Activated CD8-positive, alpha-beta T cell treated with anti-CD3 and anti-CD28 coated beads, Interleukin-2, amount 10 ng/mL, durations not matched to agents 7 days and 5 days (primary cell): ENCODE measurements around the gene LLGL2. TPM values are rescaled to one million over a fixed set of nuclear protein-coding genes. Genes with fewer than 3 reads are reported as not detected.
A peak's percentile ranks its signal among the peaks of the same experiment; 100 is the strongest.

Experiments
- ATAC-seq: fragments of 150-1000 bp; cut with Tn5 transposase; one replicate; pipeline ENCODE4 v1.10.0; 2021; ENCODE audit warnings: moderate library complexity
- CTCF ChIA-PET: fragments of 350-600 bp; sonication (Branson Sonifier 250); formaldehyde crosslinking; loops from one replicate; lab custom pipeline; 2021; ENCODE audit warnings: antibody characterized with exemption; lab: Charles Lee
- POLR2A ChIA-PET: fragments of 350-600 bp; sonication (Branson Sonifier 250); formaldehyde crosslinking; loops from one replicate; lab custom pipeline; 2021; ENCODE audit warnings: antibody characterized with exemption; lab: Charles Lee
- DNase-seq: peaks from one replicate; pipeline ENCODE4 v3.0.0-alpha.2; 2020
- H3K27ac Mint-ChIP-seq: one replicate; pipeline ENCODE4 v1.8.0; 2021; ENCODE audit warnings: mild to moderate bottlenecking, mixed read lengths
- H3K27me3 Mint-ChIP-seq: one replicate; pipeline ENCODE4 v1.8.0; 2021; ENCODE audit warnings: low read depth, mixed read lengths
- H3K36me3 Mint-ChIP-seq: one replicate; pipeline ENCODE4 v1.8.0; 2021; ENCODE audit warnings: low read depth, mixed read lengths
- H3K4me1 Mint-ChIP-seq: one replicate; pipeline ENCODE4 v1.8.0; 2021; ENCODE audit warnings: low read depth, mixed read lengths
- H3K4me3 Mint-ChIP-seq: one replicate; pipeline ENCODE4 v1.8.0; 2021; ENCODE audit warnings: mild to moderate bottlenecking, mixed read lengths
- H3K9me3 Mint-ChIP-seq: one replicate; pipeline ENCODE4 v1.8.0; 2022; ENCODE audit warnings: mixed read lengths; ENCODE audit not compliant: insufficient read depth
- total RNA-seq, 2 experiments: library from RNA; stranded (reverse); gene quantifications; one replicate each; pipeline ENCODE4 v1.2.3, GENCODE V29; 2021

The LLGL2 gene
- total RNA-seq, 2 experiments from 2014 or later = 19.3 to 19.8 TPM

GRCh38 chr17:75568412-75569255 lies 43.1 kb downstream of the LLGL2 start:
- ChIA-PET POLR2A (no interaction called here), CTCF (no interaction called here)
- H3K27ac Mint-ChIP-seq = no peak overlapping the region
- H3K4me1 Mint-ChIP-seq = peaks cover 5% of the 10 kb centered on the region
- H3K9me3 Mint-ChIP-seq = no peaks in the 10 kb centered on the region
- no peaks in the 10 kb centered on the region for H3K36me3 Mint-ChIP-seq
- ATAC-seq (no peak), DNase-seq (no peak)
- H3K4me3 Mint-ChIP-seq = no peak overlapping the region
- no peaks in the 10 kb centered on the region for H3K27me3 Mint-ChIP-seq

- no peaks in the 10 kb centered on the region for H3K27me3 Mint-ChIP-seq
- H3K27ac Mint-ChIP-seq = no peak overlapping the region
- CTCF ChIA-PET = interaction anchor here (1.8 kb wide), 1 partner anchor 11 kb away, joined by 10 read pairs; no protein-coding TSS in a partner anchor
- DNase-seq (no peak), ATAC-seq (no peak)
- no peak overlapping the region for H3K4me3 Mint-ChIP-seq
- POLR2A ChIA-PET = interaction anchor here (1.1 to 1.7 kb wide), 3 partner anchors 11 to 35 kb away, joined by 3 to 5 read pairs (median 4); partner anchors contain the start of gene MYO15B
- H3K36me3 Mint-ChIP-seq = no peaks in the 10 kb centered on the region
- H3K4me1 Mint-ChIP-seq = peaks cover 5% of the 10 kb centered on the region
- no peaks in the 10 kb centered on the region for H3K9me3 Mint-ChIP-seq
Observed at GRCh38 chr17:75570034-75570676, 44.7 kb downstream of the LLGL2 start.

GRCh38 chr17:75570772-75571171 lies 45.3 kb downstream of the LLGL2 start:
- Mint-ChIP-seq H3K4me3 (no peak overlapping the region), H3K27ac (peak overlapping the region; percentile 90), H3K4me1 (peaks cover 5% of the 10 kb centered on the region), H3K27me3 (no peaks in the 10 kb centered on the region), H3K36me3 (no peaks in the 10 kb centered on the region), H3K9me3 (no peaks in the 10 kb centered on the region)
- no peak for DNase-seq
- ChIA-PET CTCF (interaction anchor here (0.9 to 1.8 kb wide), 4 partner anchors 11 to 54 kb away, joined by 4 to 10 read pairs (median 6); partner anchors contain the start of genes MYO15B and TSEN54), POLR2A (interaction anchor here (1.1 to 1.7 kb wide), 5 partner anchors 10 to 36 kb away, joined by 3 to 5 read pairs (median 4); partner anchors contain the start of gene MYO15B)
- no peak for ATAC-seq

- peak; percentile 70 for ATAC-seq
- Mint-ChIP-seq H3K4me1 (peaks cover 5% of the 10 kb centered on the region), H3K9me3 (no peaks in the 10 kb centered on the region), H3K27me3 (no peaks in the 10 kb centered on the region), H3K36me3 (no peaks in the 10 kb centered on the region), H3K4me3 (no peak overlapping the region), H3K27ac (peak overlapping the region; percentile 90)
- CTCF ChIA-PET = interaction anchor here (0.9 to 1.8 kb wide), 4 partner anchors 10 to 55 kb away, joined by 4 to 10 read pairs (median 6); partner anchors contain the start of genes MYO15B and TSEN54
- POLR2A ChIA-PET = interaction anchor here (0.6 to 1.7 kb wide), 7 partner anchors 10 to 233 kb away, joined by 3 to 5 read pairs (median 3); partner anchors contain the start of genes MYO15B and TMEM94
- peak; percentile 55 for DNase-seq
Observed at GRCh38 chr17:75571197-75571884, 45.8 kb downstream of the LLGL2 start.

GRCh38 chr17:75571885-75572215 lies 46.4 kb downstream of the LLGL2 start:
- H3K36me3 Mint-ChIP-seq = no peaks in the 10 kb centered on the region
- POLR2A ChIA-PET = interaction anchor here (0.6 to 1.7 kb wide), 5 partner anchors 9 to 234 kb away, joined by 3 to 5 read pairs (median 3); partner anchors contain the start of gene TMEM94
- ATAC-seq (no peak), DNase-seq (no peak)
- H3K9me3 Mint-ChIP-seq = no peaks in the 10 kb centered on the region
- no peak overlapping the region for H3K4me3 Mint-ChIP-seq
- H3K27me3 Mint-ChIP-seq = no peaks in the 10 kb centered on the region
- H3K27ac Mint-ChIP-seq = no peak overlapping the region
- CTCF ChIA-PET = interaction anchor here (1.0 to 1.8 kb wide), 3 partner anchors 10 to 55 kb away, joined by 6 to 10 read pairs (median 7); partner anchors contain the start of gene TSEN54
- H3K4me1 Mint-ChIP-seq = peaks cover 5% of the 10 kb centered on the region

GRCh38 chr17:75572713-75573539 lies 47.4 kb downstream of the LLGL2 start:
- ATAC-seq (no peak), DNase-seq (no peak)
- H3K4me3 Mint-ChIP-seq = no peak overlapping the region
- H3K27ac Mint-ChIP-seq = no peak overlapping the region
- ChIA-PET CTCF (no interaction called here), POLR2A (no interaction called here)
- no peaks in the 10 kb centered on the region for H3K9me3 Mint-ChIP-seq
- no peaks in the 10 kb centered on the region for H3K36me3 Mint-ChIP-seq
- peaks cover 5% of the 10 kb centered on the region for H3K4me1 Mint-ChIP-seq
- H3K27me3 Mint-ChIP-seq = no peaks in the 10 kb centered on the region

GRCh38 chr17:75573540-75573957 lies 48.1 kb downstream of the LLGL2 start:
- Mint-ChIP-seq H3K27me3 (no peaks in the 10 kb centered on the region), H3K36me3 (no peaks in the 10 kb centered on the region), H3K9me3 (no peaks in the 10 kb centered on the region), H3K4me3 (no peak overlapping the region), H3K27ac (no peak overlapping the region), H3K4me1 (peaks cover 5% of the 10 kb centered on the region)
- ATAC-seq (no peak), DNase-seq (no peak)
- CTCF ChIA-PET = no interaction called here
- POLR2A ChIA-PET = no interaction called here

- Mint-ChIP-seq H3K4me3 (no peak overlapping the region), H3K36me3 (no peaks in the 10 kb centered on the region), H3K27ac (no peak overlapping the region), H3K9me3 (no peaks in the 10 kb centered on the region), H3K27me3 (no peaks in the 10 kb centered on the region), H3K4me1 (peaks cover 5% of the 10 kb centered on the region)
- POLR2A ChIA-PET = no interaction called here
- CTCF ChIA-PET = no interaction called here
- DNase-seq (no peak), ATAC-seq (no peak)
Observed at GRCh38 chr17:75573994-75574393, 48.5 kb downstream of the LLGL2 start.

- H3K27me3 Mint-ChIP-seq = no peaks in the 10 kb centered on the region
- H3K4me1 Mint-ChIP-seq = peaks cover 5% of the 10 kb centered on the region
- no peaks in the 10 kb centered on the region for H3K9me3 Mint-ChIP-seq
- H3K4me3 Mint-ChIP-seq = no peak overlapping the region
- H3K36me3 Mint-ChIP-seq = no peaks in the 10 kb centered on the region
- POLR2A ChIA-PET = no interaction called here
- ATAC-seq = no peak
- no peak overlapping the region for H3K27ac Mint-ChIP-seq
- no peak for DNase-seq
- CTCF ChIA-PET = no interaction called here
Observed at GRCh38 chr17:75574404-75575036, 49.0 kb downstream of the LLGL2 start.

- no peak overlapping the region for H3K27ac Mint-ChIP-seq
- POLR2A ChIA-PET = no interaction called here
- DNase-seq = no peak
- no peak for ATAC-seq
- no peak overlapping the region for H3K4me3 Mint-ChIP-seq
- no peaks in the 10 kb centered on the region for H3K27me3 Mint-ChIP-seq
- peaks cover 5% of the 10 kb centered on the region for H3K4me1 Mint-ChIP-seq
- CTCF ChIA-PET = no interaction called here
- no peaks in the 10 kb centered on the region for H3K36me3 Mint-ChIP-seq
- no peaks in the 10 kb centered on the region for H3K9me3 Mint-ChIP-seq
Observed at GRCh38 chr17:75575197-75575596, 49.7 kb downstream of the LLGL2 start.
